22Rv1 (cell line): ENCODE measurements around the gene IDH2.

Source experiments
- CTCF ChIP-seq: fragments of 450-650 bp; IDR thresholded peaks from 2 replicates; pipeline ENCODE4 v1.5.1; 2017; ENCODE audit warnings: mild to moderate bottlenecking
- ZFX ChIP-seq: fragments of 450-650 bp; IDR thresholded peaks from 2 replicates; pipeline ENCODE4 v1.6.1; 2017; ENCODE audit warnings: antibody characterized with exemption, borderline replicate concordance

DNA sequence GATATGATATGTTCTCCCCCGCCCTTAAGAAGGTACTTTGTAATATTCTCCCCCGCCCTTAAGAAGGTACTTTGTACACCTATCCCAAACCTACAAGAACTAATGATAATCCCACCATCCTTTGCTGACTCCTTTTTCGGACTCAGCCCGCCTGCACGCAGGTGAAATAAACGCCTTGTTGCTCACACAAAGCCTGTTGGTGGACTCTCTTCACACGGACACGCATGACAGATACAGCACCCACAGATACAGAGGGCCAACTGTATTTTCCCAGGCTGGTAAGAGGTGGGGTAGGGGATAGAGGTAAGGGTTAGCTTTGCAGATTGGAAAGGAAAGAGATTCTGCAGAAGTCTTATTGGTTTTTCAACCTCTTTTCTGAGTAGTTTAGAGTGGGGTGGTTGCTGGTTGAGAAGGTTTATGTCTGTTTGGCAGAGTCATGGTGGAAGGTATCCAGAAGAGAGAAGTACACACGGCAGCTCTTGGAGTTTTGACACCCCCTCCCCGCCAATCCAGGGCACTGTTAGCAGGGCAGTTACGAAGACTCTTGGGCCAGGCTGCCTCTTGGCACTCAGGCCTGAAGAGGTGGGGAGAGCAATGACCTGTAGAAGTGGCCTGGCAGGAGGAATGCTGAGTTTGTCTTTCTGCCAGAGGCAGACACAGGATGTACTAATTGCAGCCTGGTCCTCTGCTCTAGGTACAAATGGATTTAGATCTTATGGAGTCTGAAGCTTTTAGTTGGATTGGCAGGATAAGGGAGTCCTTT lies 36.0 kb upstream of the IDH2 start:
- TF ChIP-seq CTCF: no peak
- TF ChIP-seq ZFX: no peak
